Astrocyte of the spinal cord (primary cell): Measurements from ENCODE around the gene OPHN1.

Experiments used
- DNase-seq: peaks from one replicate; pipeline ENCODE4 v3.0.0; 2011; ENCODE audit warnings: low read depth, low spot score
- H3K4me3 ChIP-seq: 2 replicates; pipeline ENCODE4 v1.5.1; 2011; ENCODE audit warnings: low read depth, mild to moderate bottlenecking, low read length, moderate library complexity
- CTCF ChIP-seq: IDR thresholded peaks from 2 replicates; pipeline ENCODE4 v1.5.1; 2012; ENCODE audit warnings: low read depth, mild to moderate bottlenecking, low read length, inconsistent platforms
- in situ Hi-C: cut with HindIII; loops from 2 replicates; pipeline ENCODE4 v1.10.0; 2017; ENCODE audit warnings: low sequenced_read_pairs

Gene OPHN1

GRCh38 chrX:68461576-68461975, 28.3 kb upstream of the OPHN1 start:
- in situ Hi-C loops: no loop called here
- DNase-seq: no peak
- TF ChIP-seq CTCF: no peak
- H3K4me3 ChIP-seq: no peak overlapping the region

GRCh38 chrX:68461093-68461492, 27.8 kb upstream of the OPHN1 start:
- H3K4me3 ChIP-seq: no peak overlapping the region
- DNase-seq: no peak
- TF ChIP-seq CTCF: no peak
- in situ Hi-C loops: no loop called here

- TF ChIP-seq CTCF: no peak
- DNase-seq: no peak
- in situ Hi-C loops: no loop called here
- H3K4me3 ChIP-seq: no peak overlapping the region
Observed at GRCh38 chrX:68455151-68455510, 21.8 kb upstream of the OPHN1 start.

- H3K4me3 ChIP-seq: no peak overlapping the region
- DNase-seq: no peak
- in situ Hi-C loops: no loop called here
- TF ChIP-seq CTCF: no peak
Observed at GRCh38 chrX:68454476-68455150, 21.3 kb upstream of the OPHN1 start.

GRCh38 chrX:68451720-68452119, 18.4 kb upstream of the OPHN1 start:
- in situ Hi-C loops: no loop called here
- no peak for TF ChIP-seq CTCF

GRCh38 chrX:68443155-68443868, 10.0 kb upstream of the OPHN1 start:
- H3K4me3 ChIP-seq: no peak overlapping the region
- no peak for TF ChIP-seq CTCF
- in situ Hi-C loops: no loop called here
- DNase-seq: peak; percentile 32

More at GRCh38 chrX:68451720-68452119, 18.4 kb upstream of the OPHN1 start:
- no peak overlapping the region for H3K4me3 ChIP-seq
- DNase-seq: no peak
